GM18870 (cell line): Measurements from ENCODE around the gene KRTAP4-5.
"Not testable (repeated sequence)": the region's sequence is repeated elsewhere in the genome, so short reads cannot be mapped to it uniquely, and the experiment has no call there.

ENCODE experiments used
- ATAC-seq: cut with Tn5 transposase; IDR thresholded peaks from one replicate; pipeline ENCODE4 v1.9.1; 2021; ENCODE audit warnings: moderate library complexity; ENCODE audit not compliant: unreplicated experiment

The KRTAP4-5 gene

GRCh38 chr17:41149652-41149985 is at the start of gene KRTAP4-5:
KRTAP4-5 (minus strand) TSS chr17:41149825; CDS start chr17:41149767, 58 bp downstream.
- ATAC-seq: no peak

DNA sequence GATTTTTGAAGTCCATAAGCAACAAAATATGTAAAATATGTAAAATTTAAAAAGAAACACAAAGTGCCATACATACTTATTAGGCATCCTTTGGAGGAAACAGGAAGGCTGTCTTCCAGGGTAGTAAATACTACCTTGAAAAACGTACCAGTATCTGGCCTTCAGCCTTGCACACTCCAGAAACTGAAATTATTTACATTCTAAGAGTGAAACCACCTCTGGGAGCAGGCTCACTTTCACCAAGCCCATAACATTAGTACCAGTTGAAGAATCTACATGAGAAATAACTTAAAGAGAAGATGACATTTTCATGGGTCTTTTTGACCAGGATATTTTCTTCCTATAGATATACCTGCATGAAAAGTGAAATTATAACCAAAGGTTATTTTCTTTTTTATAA is 46.4 kb upstream of the KRTAP4-5 start:
- ATAC-seq: no peak

DNA sequence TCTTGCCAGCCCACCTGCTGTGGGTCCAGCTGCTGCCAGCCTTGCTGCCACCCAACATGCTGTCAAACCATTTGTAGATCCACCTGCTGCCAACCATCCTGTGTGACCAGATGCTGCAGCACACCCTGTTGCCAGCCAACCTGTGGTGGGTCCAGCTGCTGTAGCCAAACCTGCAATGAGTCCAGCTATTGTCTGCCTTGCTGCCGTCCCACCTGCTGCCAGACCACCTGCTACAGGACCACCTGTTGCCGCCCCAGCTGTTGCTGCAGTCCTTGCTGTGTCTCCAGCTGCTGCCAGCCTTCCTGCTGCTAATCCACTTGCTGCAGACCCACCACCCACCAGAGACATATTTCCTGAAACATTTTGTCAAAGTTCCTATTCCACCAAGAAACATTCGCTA is 40.7 kb upstream of the KRTAP4-5 start:
- no peak for ATAC-seq

- ATAC-seq: not testable (repeated sequence)
Observed at GRCh38 chr17:41189837-41190318, 40.3 kb upstream of the KRTAP4-5 start, which contains the start of gene KRTAP9-1. KRTAP9-1 (plus strand) TSS chr17:41189887; CDS start chr17:41189887, 0 bp downstream.

DNA sequence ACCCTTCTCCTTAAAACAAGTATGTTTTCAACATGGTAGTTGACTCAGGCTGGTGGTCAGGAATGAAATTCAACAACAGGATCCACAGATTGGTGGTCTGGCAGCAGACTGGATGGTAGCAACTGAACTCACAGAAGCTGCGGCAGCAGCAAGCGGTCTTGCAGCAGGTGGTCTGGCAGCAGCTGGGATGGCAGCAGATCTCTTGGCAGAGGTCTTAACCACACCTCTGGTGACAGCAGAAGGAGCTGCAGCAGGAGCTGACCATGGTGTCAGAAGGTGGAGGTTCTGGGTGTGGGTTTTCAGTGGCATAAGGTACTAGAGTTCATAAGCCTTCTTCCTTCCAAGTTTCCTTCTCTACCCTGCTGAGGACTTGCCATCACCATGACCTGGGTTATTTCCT is 37.2 kb upstream of the KRTAP4-5 start:
- no peak for ATAC-seq

GRCh38 chr17:41185001-41185400 is 35.4 kb upstream of the KRTAP4-5 start:
- no peak for ATAC-seq

DNA sequence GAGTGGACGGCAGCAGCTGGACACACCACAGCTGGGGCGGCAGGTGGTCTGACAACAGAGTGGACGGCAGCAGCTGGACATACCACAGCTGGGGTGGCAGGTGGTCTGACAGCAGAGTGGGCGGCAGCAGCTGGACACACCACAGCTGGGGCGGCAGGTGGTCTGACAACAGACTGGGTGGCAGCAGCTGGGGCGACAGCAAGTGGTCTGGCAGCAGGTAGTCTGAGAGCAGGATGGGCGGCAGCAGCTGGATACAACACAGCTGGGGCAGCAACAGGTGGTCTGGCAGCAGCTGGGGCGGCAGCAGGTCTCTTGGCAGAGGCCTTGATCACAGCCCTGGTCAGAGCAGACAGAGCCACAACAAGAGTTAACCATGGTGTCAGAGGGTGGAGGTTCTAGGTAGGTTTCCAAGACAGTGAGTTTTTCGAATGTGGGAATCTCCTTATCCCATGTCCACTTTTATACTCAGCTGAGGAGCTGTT is 34.9 kb upstream of the KRTAP4-5 start, which contains the start of gene KRTAP4-1:
Gene KRTAP4-1 (minus strand): TSS at position 432 of the 482 bp plus-strand sequence. CDS start 57 bp downstream, at position 375.
- ATAC-seq: no peak

DNA sequence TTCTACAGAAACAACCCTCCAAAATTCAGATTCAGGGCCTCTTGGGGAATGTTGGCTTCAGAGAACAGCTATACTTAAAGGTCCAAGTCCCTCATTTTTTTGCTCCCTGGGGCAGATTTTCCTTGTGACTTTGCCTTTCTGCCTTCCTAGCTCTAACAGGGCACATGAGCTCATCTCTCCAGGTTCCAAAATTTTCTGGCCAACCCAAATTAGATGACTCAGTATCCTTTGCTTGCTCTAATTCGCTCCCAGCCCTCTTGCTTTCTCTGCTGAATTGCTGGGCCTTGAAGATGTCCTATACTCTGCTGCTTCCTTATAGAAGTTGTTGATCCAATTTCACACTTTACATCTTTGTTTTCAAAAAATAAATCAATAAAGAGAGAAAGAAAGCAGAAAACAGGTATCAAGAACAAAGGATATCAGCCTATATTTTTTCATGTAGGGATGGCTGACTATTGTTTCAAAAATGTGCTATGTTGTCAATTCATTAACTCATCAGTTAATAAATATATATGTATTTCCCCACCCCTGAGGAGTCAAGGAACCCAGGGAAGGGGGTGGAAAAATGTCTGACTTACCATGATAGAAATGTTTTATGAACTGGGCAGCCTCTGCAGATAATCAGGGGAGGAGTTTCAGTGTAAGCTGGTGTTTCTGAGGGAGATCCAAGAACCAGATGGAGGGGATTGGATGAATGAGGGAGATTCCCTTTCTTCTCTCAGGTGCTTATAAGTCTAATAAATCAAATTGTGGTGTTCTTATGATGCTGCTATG is 29.4 kb upstream of the KRTAP4-5 start:
- ATAC-seq: no peak

- ATAC-seq: no peak
Observed at GRCh38 chr17:41178341-41178740, 28.7 kb upstream of the KRTAP4-5 start.

- ATAC-seq: no peak
Observed at GRCh38 chr17:41177727-41178271, 28.2 kb upstream of the KRTAP4-5 start, which contains the start of gene KRTAP4-2. KRTAP4-2 (minus strand) TSS chr17:41178221; CDS start chr17:41178164, 57 bp downstream.

DNA sequence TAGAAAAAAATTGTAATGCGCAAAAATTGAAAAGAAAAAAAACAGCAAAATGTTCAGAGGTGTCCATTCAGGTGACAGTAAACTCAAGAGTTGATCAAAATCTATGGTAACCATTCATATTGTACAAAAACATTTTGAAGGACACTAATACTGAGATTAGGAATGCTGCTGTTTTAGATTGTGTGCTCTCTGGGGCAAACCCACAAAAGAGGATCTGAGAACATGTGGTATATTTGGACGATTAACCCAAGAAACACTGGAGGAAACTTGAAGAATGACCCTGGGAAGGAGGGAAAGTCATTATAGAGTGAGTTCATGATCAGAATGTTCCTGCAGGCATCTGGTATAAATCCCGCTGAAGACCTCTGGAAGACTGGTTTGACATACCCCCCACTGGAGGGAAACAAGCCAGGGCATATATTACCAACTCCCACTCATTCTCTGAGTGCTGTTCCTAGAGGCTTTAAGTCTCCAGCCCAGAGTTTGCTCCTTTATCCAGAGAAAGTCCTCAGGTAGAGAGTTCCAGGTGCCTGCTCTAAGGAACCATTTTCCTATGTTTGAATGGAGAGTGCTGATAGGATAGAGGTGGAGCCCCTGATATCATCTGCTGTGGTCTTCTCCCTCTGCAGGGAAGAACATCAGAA is 27.2 kb upstream of the KRTAP4-5 start:
- no peak for ATAC-seq

GRCh38 chr17:41171886-41172285 is 22.3 kb upstream of the KRTAP4-5 start:
- no peak for ATAC-seq

DNA sequence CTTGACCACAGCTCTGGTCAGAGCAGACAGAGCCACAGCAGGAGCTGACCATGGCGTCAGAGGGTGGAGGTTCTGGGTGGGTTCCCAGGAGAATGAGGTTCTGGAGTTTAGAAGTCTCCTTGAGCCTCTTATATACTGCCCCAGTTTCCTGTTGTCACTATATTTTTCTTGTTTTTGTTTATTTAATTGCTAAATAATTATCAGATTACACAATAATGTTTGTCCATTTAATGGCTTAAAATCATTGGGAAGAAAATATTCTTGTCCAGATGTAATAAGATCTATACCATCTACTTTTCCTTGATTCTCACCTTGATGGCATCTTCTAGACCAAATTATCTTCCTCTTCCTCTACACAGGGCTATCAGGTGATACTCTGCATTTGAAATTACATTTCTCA is 18.5 kb upstream of the KRTAP4-5 start, which contains the start of gene KRTAP4-3:
Gene KRTAP4-3 (minus strand): TSS at position 101 of the 400 bp plus-strand sequence. CDS start 49 bp downstream, at position 52.
- ATAC-seq: no peak

DNA sequence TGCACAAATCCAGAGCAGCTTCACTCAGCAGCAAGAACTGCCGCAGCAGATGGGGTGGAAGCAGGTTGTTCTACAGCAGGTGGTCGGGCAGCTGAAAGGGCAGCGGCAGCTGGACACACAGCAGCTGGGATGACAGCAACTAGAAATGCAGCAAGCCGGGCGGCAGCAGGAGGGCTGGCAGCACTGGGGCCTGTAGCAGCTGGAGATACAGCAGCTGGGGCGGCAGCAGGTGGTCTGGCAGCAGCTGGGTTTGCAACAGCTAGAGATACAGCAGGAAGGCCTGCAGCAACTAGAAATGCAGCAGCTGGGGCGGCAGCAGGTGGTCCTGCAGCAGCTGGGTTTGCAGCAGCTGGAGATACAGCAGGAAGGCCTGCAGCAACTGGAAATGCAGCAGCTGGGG is 17.9 kb upstream of the KRTAP4-5 start:
- ATAC-seq: no peak

DNA sequence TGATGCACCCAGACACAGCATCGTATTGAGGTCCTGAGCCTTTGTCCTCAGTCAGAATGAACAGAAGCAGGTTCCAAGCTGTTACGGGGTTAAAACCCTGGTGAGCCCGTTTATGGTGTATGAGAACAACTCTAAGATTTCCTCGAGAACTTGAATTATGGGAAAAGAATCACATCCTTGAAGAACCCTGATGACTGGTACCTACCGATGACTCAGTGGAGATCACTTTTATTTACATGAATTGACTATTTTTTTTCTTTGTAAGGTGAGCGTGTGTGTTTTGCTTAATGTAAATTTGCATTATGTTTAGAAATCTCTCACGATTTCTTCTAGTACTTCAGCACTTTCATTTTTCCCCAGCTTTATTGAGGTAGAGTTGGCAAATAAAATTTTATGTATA is 14.2 kb upstream of the KRTAP4-5 start:
- no peak for ATAC-seq

DNA sequence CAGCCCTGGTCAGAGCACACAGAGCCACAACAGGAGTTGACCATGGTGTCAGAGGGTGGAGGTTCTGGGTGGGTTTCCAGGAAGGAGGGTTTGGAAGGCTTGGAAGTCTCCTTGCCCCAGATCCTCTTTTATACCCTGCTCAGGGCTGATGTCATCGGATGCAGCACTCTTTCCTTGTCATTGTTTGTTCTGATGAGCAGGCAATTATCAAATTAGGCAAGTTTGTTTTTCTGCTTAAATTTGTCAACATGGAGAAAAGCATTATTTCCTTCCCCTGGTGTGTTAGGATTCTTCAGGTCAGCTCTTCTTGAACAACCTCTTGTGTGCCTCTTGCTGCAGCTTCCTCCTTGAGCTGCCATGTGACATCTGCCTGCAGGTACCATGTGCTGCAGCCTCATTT is 11.0 kb upstream of the KRTAP4-5 start, which contains the start of gene KRTAP4-4:
Gene KRTAP4-4 (minus strand): TSS at position 101 of the 400 bp plus-strand sequence. CDS start 57 bp downstream, at position 44.
- no peak for ATAC-seq

DNA sequence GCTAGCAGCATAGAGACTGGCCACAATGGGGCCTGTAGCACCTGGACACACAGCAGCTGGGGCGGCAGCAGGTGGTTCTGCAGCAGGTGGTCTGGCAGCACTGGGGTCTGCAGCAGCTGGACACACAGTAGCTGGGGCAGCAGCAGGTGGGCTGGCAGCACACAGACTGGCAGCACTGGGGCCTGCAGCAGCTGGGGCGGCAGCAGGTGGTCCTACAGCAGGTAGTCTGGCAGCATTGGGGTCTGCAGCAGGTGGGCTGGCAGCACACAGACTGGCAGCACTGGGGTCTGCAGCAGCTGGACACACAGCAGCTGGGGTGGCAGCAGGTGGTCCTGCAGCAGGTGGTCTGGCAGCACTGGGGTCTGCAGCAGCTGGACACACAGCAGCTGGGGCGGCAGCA is 10.6 kb upstream of the KRTAP4-5 start:
- not testable (repeated sequence) for ATAC-seq

DNA sequence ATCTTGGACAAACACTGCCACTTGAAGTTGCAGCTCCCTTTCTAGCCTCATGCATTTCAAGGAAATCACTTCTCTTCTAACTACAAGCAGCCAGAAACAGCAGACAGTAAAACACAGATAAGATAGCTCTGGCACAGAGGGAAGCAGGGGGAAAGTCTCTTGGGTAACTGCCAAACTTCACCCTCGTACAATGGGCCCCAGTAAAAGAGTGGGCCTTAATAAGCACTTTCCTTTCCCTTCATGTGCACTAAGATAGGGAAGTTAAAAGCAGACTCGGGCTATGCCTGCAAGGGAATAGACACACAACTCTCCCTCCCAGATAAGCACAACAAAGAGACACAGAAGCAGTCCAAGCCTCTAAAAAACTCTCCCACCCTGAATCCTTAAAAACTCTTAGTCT is 4.2 kb upstream of the KRTAP4-5 start:
- no peak for ATAC-seq

DNA sequence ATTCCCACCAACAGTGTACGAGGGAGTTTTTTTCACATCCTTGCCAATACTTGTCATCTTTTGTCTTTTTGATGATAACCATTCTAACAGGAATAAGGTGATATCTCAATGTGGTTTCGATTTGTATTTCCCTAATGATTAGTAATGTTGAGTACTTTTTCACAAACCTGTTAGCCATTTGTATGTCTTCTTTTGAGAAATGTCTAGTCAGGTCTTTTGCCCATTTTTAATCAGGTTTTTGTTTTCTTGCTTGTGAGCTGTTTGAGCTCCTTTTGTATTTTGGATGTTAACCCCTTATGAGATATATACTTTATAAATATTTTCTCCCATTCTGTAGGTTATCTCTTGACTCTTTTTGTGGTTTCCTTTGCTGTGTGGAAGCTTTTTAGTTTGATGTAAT is 1.9 kb upstream of the KRTAP4-5 start:
- no peak for ATAC-seq

DNA sequence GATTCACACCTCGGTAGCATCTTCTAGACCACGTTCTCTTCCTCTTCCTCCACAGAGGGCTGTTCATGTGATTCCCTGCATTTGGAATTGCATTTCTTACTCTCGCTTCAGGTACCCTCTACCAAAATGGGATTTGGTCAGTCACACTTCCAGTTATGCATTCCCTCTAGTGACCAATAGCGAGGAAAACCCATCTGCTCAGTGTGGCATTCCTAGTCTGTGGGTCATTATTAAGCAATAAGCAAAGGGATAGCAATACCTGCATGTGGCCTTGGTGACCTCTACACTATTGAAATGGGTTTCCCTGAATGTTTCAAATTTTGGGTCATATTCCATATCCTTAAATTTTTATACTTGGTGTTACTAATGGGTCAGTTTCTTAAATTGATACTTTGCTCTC is 401 bp upstream of the KRTAP4-5 start:
- ATAC-seq: no peak

DNA sequence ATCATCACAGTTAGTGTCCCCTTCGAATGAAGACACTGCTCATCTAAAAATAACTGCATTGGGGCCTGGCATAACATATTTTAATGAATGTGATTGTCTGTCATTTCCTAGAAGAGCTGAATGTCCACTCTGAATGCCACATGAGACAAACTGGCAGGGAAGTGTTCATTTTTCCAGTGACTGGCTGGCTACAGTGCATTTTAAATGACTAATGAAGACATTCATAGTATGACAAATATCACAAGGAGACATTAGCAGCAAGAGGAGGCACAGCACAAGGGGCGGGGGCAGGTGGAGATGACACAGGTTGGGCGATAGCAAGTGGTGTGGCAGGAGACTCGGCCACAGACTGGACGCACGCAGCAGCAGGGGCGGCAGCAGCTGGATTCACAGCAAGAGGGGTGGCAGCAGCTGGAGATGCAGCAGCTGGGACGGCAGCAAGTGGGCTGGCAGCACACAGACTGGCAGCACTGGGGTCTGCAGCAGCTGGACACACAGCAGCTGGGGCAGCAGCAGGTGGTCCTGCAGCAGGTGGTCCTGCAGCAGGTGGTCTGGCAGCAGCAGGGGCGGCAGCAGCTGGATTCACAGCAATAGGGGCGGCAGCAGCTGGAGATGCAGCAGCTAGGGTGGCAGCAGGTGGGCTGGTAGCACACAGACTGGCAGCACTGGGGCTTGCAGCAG is 514 bp downstream of the KRTAP4-5 start:
- ATAC-seq: not testable (repeated sequence)
